Stimulated activated naive B cell treated with anti-CD40 and anti-IgM and Interleukin-4, amounts not matched to agents 10 μg/mL and 1 μg/mL and 100 μg/mL, for 72 hours (primary cell): ENCODE data around the gene CLOCK.

Experiments used
- ATAC-seq, 2 donors: fragments of 150-1000 bp; cut with Tn5 transposase; replicated peaks; 2 replicates each; pipeline ENCODE4 v1.10.0; 2021; ENCODE audit warnings: moderate library complexity in 1 of 2
- DNase-seq: peaks from one replicate; pipeline ENCODE4 v3.0.0; 2021
- H3K27ac Mint-ChIP-seq: one replicate; pipeline ENCODE4 v1.8.0; 2022; ENCODE audit warnings: mild to moderate bottlenecking, mixed read lengths
- H3K27me3 Mint-ChIP-seq, 2 donors: one replicate each; pipeline ENCODE4 v1.8.0; 2022; ENCODE audit warnings: mixed read lengths in 2 of 2
- H3K36me3 Mint-ChIP-seq, 2 donors: one replicate each; pipeline ENCODE4 v1.8.0; 2022; ENCODE audit warnings: mixed read lengths in 2 of 2, mild to moderate bottlenecking in 1 of 2
- H3K4me1 Mint-ChIP-seq, 2 donors: one replicate each; pipeline ENCODE4 v1.8.0; 2022; ENCODE audit warnings: mixed read lengths in 2 of 2, mild to moderate bottlenecking in 1 of 2
- H3K4me3 Mint-ChIP-seq, 2 donors: one replicate each; pipeline ENCODE4 v1.8.0; 2022; ENCODE audit warnings: mild to moderate bottlenecking in 2 of 2, mixed read lengths in 2 of 2, moderate library complexity in 1 of 2
- H3K9me3 Mint-ChIP-seq, 2 donors: one replicate each; pipeline ENCODE4 v1.8.0; 2022; ENCODE audit warnings: mixed read lengths in 2 of 2, mild to moderate bottlenecking in 1 of 2

CLOCK gene

DNA sequence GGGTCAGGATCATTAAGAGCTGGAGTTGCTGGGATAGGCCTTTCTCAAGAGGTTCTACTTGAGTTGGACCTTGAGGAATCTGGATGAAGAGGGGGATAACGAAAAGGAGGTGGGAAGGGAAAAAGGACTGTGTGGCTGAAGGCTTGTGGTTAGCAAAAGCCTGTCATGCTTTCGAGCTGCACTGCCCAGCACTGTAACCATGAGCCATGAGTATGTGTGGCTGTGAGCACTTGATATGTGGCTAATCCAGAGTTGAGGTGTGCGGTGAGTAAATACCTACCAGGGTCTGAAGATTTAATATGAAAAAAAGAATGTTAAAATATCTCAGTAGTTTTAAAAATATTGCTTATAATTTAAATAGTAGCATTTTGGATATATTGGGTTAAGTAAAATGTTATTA lies 139.6 kb downstream of the CLOCK start:
- DNase-seq: no peak

GRCh38 chr4:55406545-55406944 lies 140.2 kb downstream of the CLOCK start:
- ATAC-seq: no peak
- H3K27ac Mint-ChIP-seq: peak overlapping the region; percentile 77
- peaks cover 28 to 37% of the 10 kb centered on the region in 2 donors for H3K4me1 Mint-ChIP-seq
- peaks cover 30 to 33% of the 10 kb centered on the region in 2 donors for H3K36me3 Mint-ChIP-seq
- no peaks in the 10 kb centered on the region for H3K27me3 Mint-ChIP-seq
- no peak for DNase-seq
- H3K4me3 Mint-ChIP-seq: no peak overlapping the region
- no peaks in the 10 kb centered on the region for H3K9me3 Mint-ChIP-seq

More for the DNA sequence above, 139.6 kb downstream of the CLOCK start:
- no peak for ATAC-seq
- Mint-ChIP-seq H3K4me1 (peaks cover 28 to 42% of the 10 kb centered on the region in 2 donors), H3K9me3 (no peaks in the 10 kb centered on the region), H3K4me3 (no peak overlapping the region), H3K36me3 (peaks cover 30 to 37% of the 10 kb centered on the region in 2 donors), H3K27me3 (no peaks in the 10 kb centered on the region), H3K27ac (no peak overlapping the region)

DNA sequence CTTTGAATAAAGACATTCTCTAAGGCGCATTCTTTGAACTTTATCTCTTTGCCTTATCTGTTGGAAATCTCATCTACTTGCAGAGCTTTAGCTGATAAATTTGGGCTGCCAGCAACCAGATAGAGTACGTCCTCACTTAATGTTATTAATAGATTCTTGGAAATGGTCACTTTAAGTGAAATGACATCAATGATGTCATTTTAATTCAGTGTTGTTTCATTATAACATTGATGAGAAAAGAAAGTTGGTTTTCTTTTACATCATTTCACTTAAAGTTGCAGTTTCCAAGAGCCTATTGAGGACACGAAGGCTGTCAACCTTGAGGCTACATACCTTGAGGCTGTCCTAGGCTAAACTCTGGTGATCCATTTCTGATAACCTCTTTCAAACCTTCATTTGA lies 141.6 kb downstream of the CLOCK start:
- no peaks in the 10 kb centered on the region for H3K27me3 Mint-ChIP-seq
- ATAC-seq (no peak), DNase-seq (no peak)
- H3K4me3 Mint-ChIP-seq: no peak overlapping the region
- H3K36me3 Mint-ChIP-seq: peaks cover 30 to 43% of the 10 kb centered on the region in 2 donors
- no peak overlapping the region for H3K27ac Mint-ChIP-seq
- peaks cover 33 to 43% of the 10 kb centered on the region in 2 donors for H3K4me1 Mint-ChIP-seq
- H3K9me3 Mint-ChIP-seq: no peaks in the 10 kb centered on the region

- Mint-ChIP-seq H3K4me1 (peaks cover 30 to 50% of the 10 kb centered on the region in 2 donors), H3K36me3 (peaks cover 14 to 38% of the 10 kb centered on the region in 2 donors), H3K27me3 (no peaks in the 10 kb centered on the region), H3K4me3 (no peak overlapping the region), H3K27ac (no peak overlapping the region), H3K9me3 (no peaks in the 10 kb centered on the region)
- no peak for ATAC-seq
- no peak for DNase-seq
These were observed 147.1 kb downstream of the CLOCK start for GRCh38 chr4:55399581-55399980.

GRCh38 chr4:55398966-55399365 lies 147.7 kb downstream of the CLOCK start:
- Mint-ChIP-seq H3K4me1 (peaks cover 34 to 48% of the 10 kb centered on the region in 2 donors), H3K27ac (no peak overlapping the region)

GRCh38 chr4:55398461-55398860 lies 148.2 kb downstream of the CLOCK start:
- no peak for ATAC-seq
- no peaks in the 10 kb centered on the region for H3K27me3 Mint-ChIP-seq
- H3K4me3 Mint-ChIP-seq: peak overlapping the region; percentile 91 to 96
- no peaks in the 10 kb centered on the region for H3K9me3 Mint-ChIP-seq
- no peak for DNase-seq
- no peak overlapping the region for H3K27ac Mint-ChIP-seq
- peaks cover 8 to 31% of the 10 kb centered on the region in 2 donors for H3K36me3 Mint-ChIP-seq
- H3K4me1 Mint-ChIP-seq: peaks cover 30 to 43% of the 10 kb centered on the region in 2 donors

More at GRCh38 chr4:55398966-55399365, 147.7 kb downstream of the CLOCK start:
- no peaks in the 10 kb centered on the region for H3K9me3 Mint-ChIP-seq
- H3K36me3 Mint-ChIP-seq: peaks cover 12 to 36% of the 10 kb centered on the region in 2 donors
- DNase-seq (no peak), ATAC-seq (no peak)
- no peaks in the 10 kb centered on the region for H3K27me3 Mint-ChIP-seq
- peak overlapping the region; percentile 9 to 59 for H3K4me3 Mint-ChIP-seq

DNA sequence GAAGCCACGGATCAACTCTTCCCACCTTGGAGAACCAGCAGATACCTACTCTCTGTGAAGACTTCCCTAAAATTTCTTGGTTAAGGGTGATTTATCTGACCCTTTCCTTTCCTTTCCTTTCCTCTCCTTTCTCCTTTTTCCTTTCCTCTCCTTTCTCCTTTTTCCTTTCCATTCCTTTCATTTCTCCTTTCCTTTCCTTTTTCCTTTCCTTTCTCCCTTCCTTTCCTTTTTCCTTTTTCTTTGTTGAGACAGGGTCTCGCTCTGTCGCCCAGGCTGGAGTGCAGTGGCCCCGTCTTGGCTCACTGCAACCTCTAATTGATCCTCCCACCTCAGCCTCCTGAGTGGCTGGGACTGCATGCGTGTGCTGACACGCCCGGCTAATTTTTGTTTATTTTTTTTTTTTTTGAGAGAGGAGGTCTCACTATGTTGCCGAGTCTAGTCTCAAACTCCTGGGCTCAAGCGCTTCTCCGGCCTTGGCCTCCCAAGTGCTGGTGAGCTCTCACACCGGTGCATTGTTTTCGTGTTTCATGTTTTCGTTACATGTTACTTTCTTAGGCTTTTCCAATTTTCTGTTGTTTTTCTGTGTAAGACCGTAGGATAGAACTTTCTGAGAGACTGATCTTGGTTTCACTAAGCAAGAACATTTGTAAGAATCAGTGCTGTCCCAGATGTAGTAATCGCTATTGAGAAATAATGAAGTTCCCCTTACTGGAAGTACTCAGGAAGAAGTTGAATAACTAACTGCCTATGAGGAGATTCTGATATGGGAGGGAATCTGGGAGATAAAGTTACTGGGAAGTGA lies 149.0 kb downstream of the CLOCK start:
- peaks cover 7 to 27% of the 10 kb centered on the region in 2 donors for H3K36me3 Mint-ChIP-seq
- peaks cover 29 to 42% of the 10 kb centered on the region in 2 donors for H3K4me1 Mint-ChIP-seq
- ATAC-seq (no peak), DNase-seq (no peak)
- peak overlapping the region; percentile 91 to 96 for H3K4me3 Mint-ChIP-seq
- no peaks in the 10 kb centered on the region for H3K9me3 Mint-ChIP-seq
- H3K27me3 Mint-ChIP-seq: no peaks in the 10 kb centered on the region
- H3K27ac Mint-ChIP-seq: peak overlapping the region; percentile 85

- peak overlapping the region; percentile 85 for H3K27ac Mint-ChIP-seq
- DNase-seq (no peak), ATAC-seq (no peak)
- peaks cover 29 to 42% of the 10 kb centered on the region in 2 donors for H3K4me1 Mint-ChIP-seq
- H3K27me3 Mint-ChIP-seq: no peaks in the 10 kb centered on the region
- H3K36me3 Mint-ChIP-seq: peaks cover 7 to 27% of the 10 kb centered on the region in 2 donors
- no peaks in the 10 kb centered on the region for H3K9me3 Mint-ChIP-seq
- peak overlapping the region; percentile 91 to 96 for H3K4me3 Mint-ChIP-seq
These were observed 149.6 kb downstream of the CLOCK start for GRCh38 chr4:55397126-55397436.

DNA sequence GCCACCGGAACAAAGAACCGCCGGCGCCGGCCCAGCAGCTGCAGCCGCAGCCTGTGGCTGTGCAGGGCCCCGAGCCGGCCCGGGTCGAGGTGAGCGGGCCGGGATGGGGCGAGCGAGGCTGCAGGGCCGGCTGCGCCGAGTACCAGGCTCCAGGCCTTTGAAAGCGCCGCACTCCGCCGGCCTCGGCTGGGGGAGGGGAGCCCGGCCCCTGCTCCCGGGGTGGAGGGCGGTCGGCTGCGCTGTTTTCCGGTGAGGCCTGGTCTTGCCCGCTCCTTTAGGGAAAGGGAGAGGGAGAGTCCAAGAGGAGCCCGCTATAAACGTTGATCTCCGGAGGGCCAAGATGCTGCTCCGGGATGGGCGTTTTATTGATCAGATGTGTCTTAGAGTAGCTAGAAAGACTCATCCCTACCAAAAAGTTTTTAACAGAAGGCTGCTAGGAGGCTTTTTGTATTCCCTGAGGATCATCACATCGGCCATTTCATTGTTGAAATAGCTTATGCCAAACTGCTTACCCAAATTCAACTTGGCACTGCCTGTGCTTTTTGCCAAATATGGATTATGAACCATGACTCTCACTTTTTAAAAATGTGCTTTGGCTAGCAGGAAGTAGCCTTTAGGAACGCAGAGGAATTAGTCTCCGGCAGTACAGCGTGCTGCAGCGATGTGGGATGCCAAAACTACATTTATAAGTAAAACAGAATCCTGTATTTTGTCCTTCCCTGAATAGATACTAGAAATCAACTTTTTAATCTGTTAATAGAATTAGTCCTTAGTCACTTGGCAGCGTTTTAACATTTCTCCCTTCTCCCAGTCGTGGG lies 150.2 kb downstream of the CLOCK start:
- Mint-ChIP-seq H3K27me3 (no peaks in the 10 kb centered on the region), H3K36me3 (peaks cover 7 to 27% of the 10 kb centered on the region in 2 donors), H3K27ac (peak overlapping the region; percentile 98), H3K9me3 (no peaks in the 10 kb centered on the region), H3K4me3 (peak overlapping the region; percentile 95 to 96), H3K4me1 (peaks cover 29 to 42% of the 10 kb centered on the region in 2 donors)
- ATAC-seq (peak; percentile 43 to 49), DNase-seq (peak; percentile 24)

DNA sequence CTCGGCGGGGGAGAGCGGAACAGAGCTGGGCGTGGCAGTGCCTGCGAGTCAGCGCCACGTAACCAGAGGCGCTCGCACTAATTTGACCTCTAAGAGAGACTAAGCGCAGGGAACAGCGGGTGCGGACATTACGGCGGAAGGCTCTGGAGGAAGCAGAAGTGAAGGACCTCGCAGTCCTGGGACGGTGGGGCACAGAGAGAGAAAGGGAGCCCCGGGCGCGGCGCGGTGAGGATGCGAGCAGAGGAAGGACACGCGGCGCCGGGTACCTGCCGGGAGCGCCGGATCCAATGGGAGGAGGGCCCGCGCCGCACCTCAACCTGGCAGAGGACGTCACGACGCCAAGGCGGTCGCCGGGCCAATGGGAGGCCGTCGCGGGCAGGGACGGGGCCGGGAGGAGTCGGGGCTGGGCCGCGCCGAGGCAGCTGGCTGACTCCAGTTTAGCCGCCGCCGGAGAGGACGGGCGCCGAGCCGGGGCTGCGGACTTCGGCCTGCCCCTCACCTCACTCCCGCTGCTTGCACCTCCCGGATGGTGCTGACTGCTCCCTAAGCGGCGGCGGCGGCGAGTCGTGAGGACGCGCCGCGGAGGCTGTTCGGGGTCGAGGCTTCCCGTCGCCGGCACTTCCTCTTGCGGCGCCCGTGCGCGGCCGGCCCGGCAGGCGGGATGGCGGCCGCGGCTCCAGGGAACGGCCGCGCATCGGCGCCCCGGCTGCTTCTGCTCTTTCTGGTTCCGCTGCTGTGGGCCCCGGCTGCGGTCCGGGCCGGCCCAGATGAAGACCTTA lies 151.0 kb downstream of the CLOCK start, which contains the start of gene TMEM165:
Gene TMEM165, plus strand, starts transcription at position 429 of the 779 bp plus-strand sequence. Its CDS starts 233 bp downstream, at position 662.
- Mint-ChIP-seq H3K27me3 (no peaks in the 10 kb centered on the region), H3K36me3 (peaks cover 7 to 22% of the 10 kb centered on the region in 2 donors), H3K4me1 (peaks cover 24 to 36% of the 10 kb centered on the region in 2 donors), H3K9me3 (no peaks in the 10 kb centered on the region), H3K27ac (peak within 1 kb of the TSS; percentile 98), H3K4me3 (peak within 1 kb of the TSS; percentile 95 to 96)
- ATAC-seq (peak; percentile 94 to 95), DNase-seq (peak; percentile 88)

DNA sequence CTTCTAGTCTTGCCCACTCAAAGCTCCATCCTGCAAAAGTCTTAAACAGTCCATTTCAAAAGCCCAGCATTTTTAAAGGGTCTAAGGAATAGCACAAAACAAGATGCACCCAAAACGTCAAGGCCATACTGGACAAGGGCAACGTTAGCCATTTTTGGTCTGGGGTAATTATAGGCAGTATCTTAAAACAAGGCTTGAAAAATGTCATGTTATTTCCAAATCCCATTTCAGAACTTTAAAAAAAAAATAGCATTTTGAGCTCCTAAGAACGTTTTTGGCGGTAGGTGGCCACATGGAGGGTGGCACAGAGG lies 151.5 kb downstream of the CLOCK start:
- peaks cover 7 to 17% of the 10 kb centered on the region in 2 donors for H3K36me3 Mint-ChIP-seq
- H3K9me3 Mint-ChIP-seq: no peaks in the 10 kb centered on the region
- H3K27ac Mint-ChIP-seq: peak overlapping the region; percentile 98
- ATAC-seq (peak in 1 of 2 donors; percentile 1), DNase-seq (no peak)
- H3K27me3 Mint-ChIP-seq: no peaks in the 10 kb centered on the region
- peaks cover 24 to 31% of the 10 kb centered on the region in 2 donors for H3K4me1 Mint-ChIP-seq
- peak overlapping the region; percentile 95 to 96 for H3K4me3 Mint-ChIP-seq

GRCh38 chr4:55393461-55394320 lies 153.0 kb downstream of the CLOCK start:
- peaks cover 20 to 24% of the 10 kb centered on the region in 2 donors for H3K4me1 Mint-ChIP-seq
- no peaks in the 10 kb centered on the region for H3K9me3 Mint-ChIP-seq
- H3K36me3 Mint-ChIP-seq: peaks cover 6 to 14% of the 10 kb centered on the region in 2 donors
- ATAC-seq (no peak), DNase-seq (no peak)
- H3K27ac Mint-ChIP-seq: no peak overlapping the region
- no peaks in the 10 kb centered on the region for H3K27me3 Mint-ChIP-seq
- no peak overlapping the region for H3K4me3 Mint-ChIP-seq

- Mint-ChIP-seq H3K4me1 (peaks cover 0 to 1% of the 10 kb centered on the region in 2 donors), H3K27ac (no peak overlapping the region), H3K9me3 (no peaks in the 10 kb centered on the region), H3K27me3 (no peaks in the 10 kb centered on the region), H3K36me3 (no peaks in the 10 kb centered on the region), H3K4me3 (no peak overlapping the region)
- ATAC-seq (no peak), DNase-seq (no peak)
These were observed 159.9 kb downstream of the CLOCK start for GRCh38 chr4:55386840-55387239.
